Gastroesophageal sphincter (tissue), 3 donors: Measurements from ENCODE around the gene TMEM37.

Source experiments
- CTCF ChIP-seq, 4 experiments: fragments of 200-600 bp in 2 of 4; fragments of 450-650 bp in 2 of 4; sonication (generic) in 1 of 4; IDR thresholded peaks; one replicate each; pipeline ENCODE4 v1.5.1; 2017 to 2019; ENCODE audit warnings: antibody characterized with exemption in 4 of 4, mild to moderate bottlenecking in 2 of 4, moderate library complexity in 2 of 4
- EP300 ChIP-seq: sonication (generic); formaldehyde crosslinking; IDR thresholded peaks from one replicate; pipeline ENCODE4 v1.6.1; 2017; ENCODE audit warnings: antibody characterized with exemption, mild to moderate bottlenecking
- POLR2A ChIP-seq, 2 donors: fragments of 450-650 bp; IDR thresholded peaks; one replicate each; pipeline ENCODE4 v1.6.1; 2017; ENCODE audit warnings: antibody characterized with exemption in 2 of 2, mild to moderate bottlenecking in 2 of 2, moderate library complexity in 1 of 2
- POLR2AphosphoS5 ChIP-seq: sonication (generic); formaldehyde crosslinking; IDR thresholded peaks from one replicate; pipeline ENCODE4 v1.6.1; 2017; ENCODE audit warnings: antibody characterized with exemption

GRCh38 chr2:119419803-119420508 lies 11.7 kb upstream of the TMEM37 start:
- no peak for TF ChIP-seq CTCF (IDR thresholded peaks at IDR 0.05)
- no peak for TF ChIP-seq POLR2AphosphoS5
- TF ChIP-seq POLR2A (IDR thresholded peaks at IDR 0.05) = no peak
- no peak for TF ChIP-seq EP300
